K562 (cell line): ENCODE measurements around the gene HAUS2. TPM values are rescaled to one million over a fixed set of nuclear protein-coding genes. Genes with fewer than 3 reads are reported as not detected.

ENCODE experiments used
- DACH1 ChIP-seq: fragments of 450-650 bp; IDR thresholded peaks from 2 replicates; pipeline ENCODE4 v1.6.1; 2018; ENCODE audit not compliant: partially characterized antibody
- DNMT1 ChIP-seq: fragments of 450-650 bp; IDR thresholded peaks from 2 replicates; pipeline ENCODE4 v1.6.1; 2016; ENCODE audit warnings: antibody characterized with exemption, mild to moderate bottlenecking
- PTBP1 ChIP-seq: fragments of 200-400 bp; formaldehyde crosslinking; IDR thresholded peaks from 2 replicates; pipeline ENCODE4 v1.6.1; 2017; ENCODE audit warnings: low read depth, low read length
- PYGO2 ChIP-seq: fragments of 450-650 bp; IDR thresholded peaks from 2 replicates; pipeline ENCODE4 v1.6.1; 2016; ENCODE audit warnings: mild to moderate bottlenecking, missing genetic modification characterization, moderate library complexity, missing compliant biosample characterization
- SP2 ChIP-seq: IDR thresholded peaks from 2 replicates; pipeline ENCODE4 v1.6.1; 2011; ENCODE audit warnings: mild to moderate bottlenecking, low read depth, low read length, moderate library complexity; ENCODE audit not compliant: poor library complexity, severe bottlenecking; ENCODE audit errors: extremely low read depth
- U2AF1 ChIP-seq: fragments of 200-400 bp; formaldehyde crosslinking; optimal IDR thresholded peaks from 2 replicates; pipeline ENCODE3; 2017; ENCODE audit warnings: mild to moderate bottlenecking, low read depth, low read length, moderate library complexity
- ZNF124 ChIP-seq: sonication (generic); formaldehyde crosslinking; IDR thresholded peaks from 2 replicates; pipeline ENCODE4 v1.8.1; 2022; ENCODE audit warnings: missing genetic modification reagents
- ZNF644 ChIP-seq: fragments of 200-800 bp; sonication (Bioruptor generic); IDR thresholded peaks from 2 replicates; pipeline ENCODE4 v1.6.1; 2016; ENCODE audit warnings: low read depth, missing genetic modification characterization, missing compliant biosample characterization
- polyA plus RNA-seq, 8 experiments: library from polyadenylated mRNA; depleted of rRNA in 4 of 8; stranded (reverse) in 5 of 8; unstranded in 3 of 8; fragments of >200 nt; fragmentation: Nextera tagmentation in 2 of 8; fragmentation: Illumina TruSeq in 1 of 8; extraction: Ambion mirVana in 2 of 8; extraction: Trizol in 1 of 8; gene quantifications; 2 replicates each; pipeline versions ENCODE4 v1.2.1 to v1.2.3, GENCODE V29; 2011 to 2014; ENCODE audit warnings: inconsistent platforms in 1 of 8, missing spikeins in 1 of 8
- total RNA-seq, 7 experiments: library from RNA; depleted of rRNA in 6 of 7; stranded (reverse); fragments of >200 nt in 6 of 7; fragmentation: Illumina TruSeq in 2 of 7; extraction: Trizol in 2 of 7; gene quantifications; 2 replicates each; pipeline versions ENCODE4 v1.2.1 to v1.2.3, GENCODE V29; 2011 to 2021; ENCODE audit warnings: low replicate concordance in 1 of 7
- TF ChIP-seq, protein P1 (sequence below): fragments of 450-650 bp; IDR thresholded peaks from 2 replicates; pipeline ENCODE4 v1.6.1; 2016; ENCODE audit warnings: mild to moderate bottlenecking, moderate library complexity

The HAUS2 gene
- total and polyA plus RNA-seq, 9 of the 15 experiments (the other 6 are each of a cell fraction or from before 2014, with no cell fraction given): 30.6 to 64.9 (median 54.1) TPM

DNA sequence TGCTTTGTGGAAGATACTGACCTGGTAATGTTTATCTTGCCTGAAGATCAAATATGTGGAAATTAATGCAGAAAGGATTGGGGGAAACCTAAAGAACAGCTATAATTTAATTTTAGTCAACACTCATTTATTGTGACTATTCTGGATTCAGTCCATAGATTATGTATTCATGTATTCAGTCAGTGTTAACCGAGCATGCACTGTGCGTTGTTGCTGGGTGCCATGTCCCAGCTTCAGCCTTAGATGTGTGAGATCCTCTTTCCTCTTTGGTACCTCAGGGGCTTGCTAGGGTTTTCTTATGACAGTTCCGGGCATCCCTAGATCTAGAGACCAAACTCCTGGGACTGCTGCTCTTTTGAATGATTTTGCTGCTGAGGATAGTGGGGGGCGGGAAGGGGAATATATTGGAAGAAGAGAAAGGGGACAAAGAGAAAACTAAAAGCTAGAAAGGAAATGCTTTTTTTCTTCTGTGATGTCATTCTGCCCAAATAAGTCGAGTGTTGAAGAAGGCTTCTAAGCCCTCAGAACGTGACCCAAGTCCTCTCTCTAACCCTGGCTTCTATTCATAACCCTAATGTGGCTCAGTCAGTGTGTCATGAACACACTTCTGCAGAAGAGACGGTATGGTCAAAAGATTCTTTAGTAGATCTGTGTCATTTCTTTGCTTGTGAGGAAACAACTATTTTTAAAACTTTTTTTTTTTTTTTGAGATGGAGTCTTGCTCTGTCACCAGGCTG lies 60.3 kb downstream of the HAUS2 start (continued):
- TF ChIP-seq PTBP1 (no peak), U2AF1 (no peak), DNMT1 (no peak), DACH1 (no peak), ZNF124 (CRISPR knock-in tag) (no peak), SP2 (no peak), ZNF644 (tag) (no peak), PYGO2 (tag) (no peak)
- TF ChIP-seq, protein P1, sequence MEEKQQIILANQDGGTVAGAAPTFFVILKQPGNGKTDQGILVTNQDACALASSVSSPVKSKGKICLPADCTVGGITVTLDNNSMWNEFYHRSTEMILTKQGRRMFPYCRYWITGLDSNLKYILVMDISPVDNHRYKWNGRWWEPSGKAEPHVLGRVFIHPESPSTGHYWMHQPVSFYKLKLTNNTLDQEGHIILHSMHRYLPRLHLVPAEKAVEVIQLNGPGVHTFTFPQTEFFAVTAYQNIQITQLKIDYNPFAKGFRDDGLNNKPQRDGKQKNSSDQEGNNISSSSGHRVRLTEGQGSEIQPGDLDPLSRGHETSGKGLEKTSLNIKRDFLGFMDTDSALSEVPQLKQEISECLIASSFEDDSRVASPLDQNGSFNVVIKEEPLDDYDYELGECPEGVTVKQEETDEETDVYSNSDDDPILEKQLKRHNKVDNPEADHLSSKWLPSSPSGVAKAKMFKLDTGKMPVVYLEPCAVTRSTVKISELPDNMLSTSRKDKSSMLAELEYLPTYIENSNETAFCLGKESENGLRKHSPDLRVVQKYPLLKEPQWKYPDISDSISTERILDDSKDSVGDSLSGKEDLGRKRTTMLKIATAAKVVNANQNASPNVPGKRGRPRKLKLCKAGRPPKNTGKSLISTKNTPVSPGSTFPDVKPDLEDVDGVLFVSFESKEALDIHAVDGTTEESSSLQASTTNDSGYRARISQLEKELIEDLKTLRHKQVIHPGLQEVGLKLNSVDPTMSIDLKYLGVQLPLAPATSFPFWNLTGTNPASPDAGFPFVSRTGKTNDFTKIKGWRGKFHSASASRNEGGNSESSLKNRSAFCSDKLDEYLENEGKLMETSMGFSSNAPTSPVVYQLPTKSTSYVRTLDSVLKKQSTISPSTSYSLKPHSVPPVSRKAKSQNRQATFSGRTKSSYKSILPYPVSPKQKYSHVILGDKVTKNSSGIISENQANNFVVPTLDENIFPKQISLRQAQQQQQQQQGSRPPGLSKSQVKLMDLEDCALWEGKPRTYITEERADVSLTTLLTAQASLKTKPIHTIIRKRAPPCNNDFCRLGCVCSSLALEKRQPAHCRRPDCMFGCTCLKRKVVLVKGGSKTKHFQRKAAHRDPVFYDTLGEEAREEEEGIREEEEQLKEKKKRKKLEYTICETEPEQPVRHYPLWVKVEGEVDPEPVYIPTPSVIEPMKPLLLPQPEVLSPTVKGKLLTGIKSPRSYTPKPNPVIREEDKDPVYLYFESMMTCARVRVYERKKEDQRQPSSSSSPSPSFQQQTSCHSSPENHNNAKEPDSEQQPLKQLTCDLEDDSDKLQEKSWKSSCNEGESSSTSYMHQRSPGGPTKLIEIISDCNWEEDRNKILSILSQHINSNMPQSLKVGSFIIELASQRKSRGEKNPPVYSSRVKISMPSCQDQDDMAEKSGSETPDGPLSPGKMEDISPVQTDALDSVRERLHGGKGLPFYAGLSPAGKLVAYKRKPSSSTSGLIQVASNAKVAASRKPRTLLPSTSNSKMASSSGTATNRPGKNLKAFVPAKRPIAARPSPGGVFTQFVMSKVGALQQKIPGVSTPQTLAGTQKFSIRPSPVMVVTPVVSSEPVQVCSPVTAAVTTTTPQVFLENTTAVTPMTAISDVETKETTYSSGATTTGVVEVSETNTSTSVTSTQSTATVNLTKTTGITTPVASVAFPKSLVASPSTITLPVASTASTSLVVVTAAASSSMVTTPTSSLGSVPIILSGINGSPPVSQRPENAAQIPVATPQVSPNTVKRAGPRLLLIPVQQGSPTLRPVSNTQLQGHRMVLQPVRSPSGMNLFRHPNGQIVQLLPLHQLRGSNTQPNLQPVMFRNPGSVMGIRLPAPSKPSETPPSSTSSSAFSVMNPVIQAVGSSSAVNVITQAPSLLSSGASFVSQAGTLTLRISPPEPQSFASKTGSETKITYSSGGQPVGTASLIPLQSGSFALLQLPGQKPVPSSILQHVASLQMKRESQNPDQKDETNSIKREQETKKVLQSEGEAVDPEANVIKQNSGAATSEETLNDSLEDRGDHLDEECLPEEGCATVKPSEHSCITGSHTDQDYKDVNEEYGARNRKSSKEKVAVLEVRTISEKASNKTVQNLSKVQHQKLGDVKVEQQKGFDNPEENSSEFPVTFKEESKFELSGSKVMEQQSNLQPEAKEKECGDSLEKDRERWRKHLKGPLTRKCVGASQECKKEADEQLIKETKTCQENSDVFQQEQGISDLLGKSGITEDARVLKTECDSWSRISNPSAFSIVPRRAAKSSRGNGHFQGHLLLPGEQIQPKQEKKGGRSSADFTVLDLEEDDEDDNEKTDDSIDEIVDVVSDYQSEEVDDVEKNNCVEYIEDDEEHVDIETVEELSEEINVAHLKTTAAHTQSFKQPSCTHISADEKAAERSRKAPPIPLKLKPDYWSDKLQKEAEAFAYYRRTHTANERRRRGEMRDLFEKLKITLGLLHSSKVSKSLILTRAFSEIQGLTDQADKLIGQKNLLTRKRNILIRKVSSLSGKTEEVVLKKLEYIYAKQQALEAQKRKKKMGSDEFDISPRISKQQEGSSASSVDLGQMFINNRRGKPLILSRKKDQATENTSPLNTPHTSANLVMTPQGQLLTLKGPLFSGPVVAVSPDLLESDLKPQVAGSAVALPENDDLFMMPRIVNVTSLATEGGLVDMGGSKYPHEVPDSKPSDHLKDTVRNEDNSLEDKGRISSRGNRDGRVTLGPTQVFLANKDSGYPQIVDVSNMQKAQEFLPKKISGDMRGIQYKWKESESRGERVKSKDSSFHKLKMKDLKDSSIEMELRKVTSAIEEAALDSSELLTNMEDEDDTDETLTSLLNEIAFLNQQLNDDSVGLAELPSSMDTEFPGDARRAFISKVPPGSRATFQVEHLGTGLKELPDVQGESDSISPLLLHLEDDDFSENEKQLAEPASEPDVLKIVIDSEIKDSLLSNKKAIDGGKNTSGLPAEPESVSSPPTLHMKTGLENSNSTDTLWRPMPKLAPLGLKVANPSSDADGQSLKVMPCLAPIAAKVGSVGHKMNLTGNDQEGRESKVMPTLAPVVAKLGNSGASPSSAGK: no peak
